H9 (cell line): Measurements from ENCODE around the gene RAB11B. TPM values are rescaled to one million over a fixed set of nuclear protein-coding genes. Genes with fewer than 3 reads are reported as not detected.

Source experiments
- DNase-seq: peaks from one replicate; pipeline ENCODE4 v3.0.0-alpha.2; 2017
- H2AFZ ChIP-seq: one replicate; pipeline ENCODE4 v1.6.1; 2013; ENCODE audit warnings: mild to moderate bottlenecking, low read length, control low read depth, moderate library complexity
- H2AK5ac ChIP-seq: 2 replicates; pipeline ENCODE4 v1.6.1; 2013; ENCODE audit warnings: low read length, control low read depth, mixed read lengths; ENCODE audit not compliant: insufficient read length
- H2BK120ac ChIP-seq: one replicate; pipeline ENCODE4 v1.6.1; 2013; ENCODE audit warnings: low read depth, mild to moderate bottlenecking, low read length, control low read depth, inconsistent platforms; ENCODE audit not compliant: poor library complexity, severe bottlenecking
- H2BK12ac ChIP-seq: 2 replicates; pipeline ENCODE4 v1.6.1; 2013; ENCODE audit warnings: low read length, control low read depth, mixed read lengths, low read depth; ENCODE audit not compliant: insufficient read length
- H2BK15ac ChIP-seq: 2 replicates; pipeline ENCODE4 v1.6.1; 2013; ENCODE audit warnings: low read depth, low read length, control low read depth
- H2BK20ac ChIP-seq: one replicate; pipeline ENCODE4 v1.6.1; 2013; ENCODE audit warnings: low read depth, mild to moderate bottlenecking, low read length, control low read depth, inconsistent platforms; ENCODE audit not compliant: poor library complexity, severe bottlenecking
- H2BK5ac ChIP-seq: 2 replicates; pipeline ENCODE4 v1.6.1; 2013; ENCODE audit warnings: low read length, control low read depth, mixed read lengths; ENCODE audit not compliant: insufficient read length
- H3K14ac ChIP-seq: 2 replicates; pipeline ENCODE4 v1.6.1; 2013; ENCODE audit warnings: low read length, control low read depth; ENCODE audit not compliant: insufficient read depth
- H3K18ac ChIP-seq: 2 replicates; pipeline ENCODE4 v1.6.1; 2013; ENCODE audit warnings: low read depth, mild to moderate bottlenecking, mixed read lengths, low read length, control low read depth; ENCODE audit not compliant: insufficient read length
- H3K23ac ChIP-seq: 2 replicates; pipeline ENCODE4 v1.6.1; 2013; ENCODE audit warnings: low read length, control low read depth, mixed read lengths, low read depth; ENCODE audit not compliant: insufficient read length
- H3K23me2 ChIP-seq: 2 replicates; pipeline ENCODE4 v1.6.1; 2013; ENCODE audit warnings: low read depth, mild to moderate bottlenecking, mixed read lengths, low read length, control low read depth; ENCODE audit not compliant: insufficient read length, poor library complexity, severe bottlenecking
- H3K27ac ChIP-seq: 2 replicates; pipeline ENCODE4 v1.5.1; 2013; ENCODE audit warnings: low read length, control low read depth, mixed read lengths, low read depth; ENCODE audit not compliant: insufficient read length
- H3K27me3 ChIP-seq: 2 replicates; pipeline ENCODE4 v1.6.1; 2013; ENCODE audit warnings: low read length, control low read depth, inconsistent platforms; ENCODE audit not compliant: insufficient read depth
- H3K4ac ChIP-seq: 2 replicates; pipeline ENCODE4 v1.6.1; 2013; ENCODE audit warnings: low read depth, mild to moderate bottlenecking, control low read depth, inconsistent platforms, low read length, moderate library complexity
- H3K4me1 ChIP-seq: 2 replicates; pipeline ENCODE4 v1.6.1; 2013; ENCODE audit warnings: low read length, control low read depth, inconsistent platforms; ENCODE audit not compliant: insufficient read depth
- H3K4me2 ChIP-seq: 2 replicates; pipeline ENCODE4 v1.6.1; 2013; ENCODE audit warnings: low read length, control low read depth, mixed read lengths; ENCODE audit not compliant: insufficient read length, insufficient read depth
- H3K56ac ChIP-seq: 2 replicates; pipeline ENCODE4 v1.6.1; 2013; ENCODE audit warnings: low read depth, mild to moderate bottlenecking, mixed read lengths, low read length, control low read depth; ENCODE audit not compliant: insufficient read length
- H3K79me1 ChIP-seq: 2 replicates; pipeline ENCODE4 v1.6.1; 2013; ENCODE audit warnings: low read depth, mild to moderate bottlenecking, moderate library complexity, low read length, control low read depth, inconsistent platforms; ENCODE audit not compliant: insufficient read depth, poor library complexity, severe bottlenecking
- H3K79me2 ChIP-seq: 2 replicates; pipeline ENCODE4 v1.6.1; 2013; ENCODE audit warnings: low read length, control low read depth, inconsistent platforms; ENCODE audit not compliant: insufficient read depth
- H3K9ac ChIP-seq: 2 replicates; pipeline ENCODE4 v1.6.1; 2013; ENCODE audit warnings: low read length, control low read depth, mixed read lengths; ENCODE audit not compliant: insufficient read length; ENCODE audit errors: extremely low read depth
- H3K9me3 ChIP-seq: one replicate; pipeline ENCODE4 v1.6.1; 2013; ENCODE audit warnings: low read depth, low read length, inconsistent platforms; ENCODE audit not compliant: control insufficient read depth
- H3T11ph ChIP-seq: one replicate; pipeline ENCODE4 v1.6.1; 2013; ENCODE audit warnings: mild to moderate bottlenecking, low read length, control low read depth, inconsistent platforms
- H4K20me1 ChIP-seq: one replicate; pipeline ENCODE4 v1.6.1; 2013; ENCODE audit not compliant: control insufficient read depth, insufficient read length, insufficient read depth
- H4K5ac ChIP-seq: 2 replicates; pipeline ENCODE4 v1.6.1; 2013; ENCODE audit warnings: low read depth, mild to moderate bottlenecking, mixed read lengths, low read length, control low read depth; ENCODE audit not compliant: insufficient read length
- H4K8ac ChIP-seq: replicated peaks from 2 replicates; pipeline ENCODE4 v1.6.1; 2013; ENCODE audit warnings: low read length, control low read depth, mixed read lengths, low read depth; ENCODE audit not compliant: insufficient read length
- H4K91ac ChIP-seq: 2 replicates; pipeline ENCODE4 v1.6.1; 2013; ENCODE audit warnings: low read depth, mild to moderate bottlenecking, moderate library complexity, mixed read lengths, low read length, control low read depth; ENCODE audit not compliant: insufficient read length
- H3K27ac Mint-ChIP-seq, 3 experiments: 2 replicates in 2 of 3; 3 replicates in 1 of 3; pipeline ENCODE4 v1.8.0; 2020 to 2021; ENCODE audit warnings: mixed read lengths in 3 of 3, mild to moderate bottlenecking in 1 of 3, moderate library complexity in 1 of 3
- H3K27me3 Mint-ChIP-seq: 2 replicates; pipeline ENCODE4 v1.8.0; 2021; ENCODE audit warnings: low read depth, mild to moderate bottlenecking, moderate library complexity, mixed read lengths
- H3K36me3 Mint-ChIP-seq, 3 experiments: 2 replicates in 2 of 3; 3 replicates in 1 of 3; pipeline ENCODE4 v1.8.0; 2020 to 2021; ENCODE audit warnings: low read depth in 3 of 3, mixed read lengths in 3 of 3; ENCODE audit not compliant: insufficient read depth in 1 of 3
- H3K4me1 Mint-ChIP-seq, 2 experiments: 2 replicates each; pipeline ENCODE4 v1.8.0; 2020; ENCODE audit warnings: mixed read lengths in 2 of 2
- H3K4me3 Mint-ChIP-seq, 2 experiments: 2 replicates in 1 of 2; 3 replicates in 1 of 2; pipeline ENCODE4 v1.8.0; 2020 to 2021; ENCODE audit warnings: mild to moderate bottlenecking in 2 of 2, mixed read lengths in 2 of 2, moderate library complexity in 1 of 2
- H3K9me3 Mint-ChIP-seq, 2 experiments: 2 replicates in 1 of 2; 3 replicates in 1 of 2; pipeline ENCODE4 v1.8.0; 2020; ENCODE audit warnings: mild to moderate bottlenecking in 2 of 2, mixed read lengths in 2 of 2, moderate library complexity in 1 of 2
- CTCF ChIP-seq: fragments of 200-600 bp; sonication (generic); conservative IDR thresholded peaks from 3 replicates; pipeline ENCODE4 v1.8.0; 2021; ENCODE audit warnings: antibody characterized with exemption, mild to moderate bottlenecking
- WGBS: extraction: QIAGEN DNeasy Blood & Tissue Kit; methylation state at CpG from one replicate; pipeline ENCODE4 v1.1.7; 2013; ENCODE audit warnings: missing lambda C conversion rate, low lambda C conversion rate, mixed read lengths; ENCODE audit not compliant: insufficient read length; ENCODE audit errors: extremely low coverage; 5-methylcytosine and 5-hydroxymethylcytosine counted together
- total RNA-seq: library from RNA; stranded (reverse); gene quantifications from 2 replicates; pipeline ENCODE4 v1.2.1, GENCODE V29; 2021

Gene RAB11B
- total RNA-seq, 1 experiment from 2014 or later: 106 TPM

- H2BK15ac ChIP-seq: no peak overlapping the region
- H3T11ph ChIP-seq: no peak overlapping the region
- no peak overlapping the region for H3K14ac ChIP-seq
- H3K23me2 ChIP-seq: peaks cover 6% of the 10 kb centered on the region
- no peak overlapping the region for H2BK5ac ChIP-seq
- H3K27ac ChIP-seq: no peak overlapping the region
- H2AFZ ChIP-seq: no peak overlapping the region
- no peak overlapping the region for H3K23ac ChIP-seq
- H4K20me1 ChIP-seq: no peaks in the 10 kb centered on the region
- Mint-ChIP-seq H3K27me3 (peaks cover 52% of the 10 kb centered on the region), H3K9me3 (no peaks in the 10 kb centered on the region), H3K27ac (no peak overlapping the region), H3K4me3 (peak overlapping the region in 1 of 2 experiments; percentile 30; a peak in 1 of 5 replicates), H3K4me1 (peaks cover 15 to 16% of the 10 kb centered on the region in 2 experiments), H3K36me3 (no peaks in the 10 kb centered on the region; a peak in 2 of 7 replicates)
- no peak overlapping the region for H3K56ac ChIP-seq
- H4K5ac ChIP-seq: no peak overlapping the region
- no peak overlapping the region for H3K18ac ChIP-seq
- H3K4me1 ChIP-seq: peaks cover 4% of the 10 kb centered on the region; the same call in 1 of the 2 replicates
- no peaks in the 10 kb centered on the region for H3K79me2 ChIP-seq
- WGBS: no CpG with 5 or more reads among the region's 12 CpGs
- no peak overlapping the region for H4K91ac ChIP-seq
- H2BK120ac ChIP-seq: no peak overlapping the region
- no peak overlapping the region for H2BK20ac ChIP-seq
- no peak for DNase-seq
- no peak overlapping the region for H3K4me2 ChIP-seq
- H2BK12ac ChIP-seq: no peak overlapping the region
- H3K9ac ChIP-seq: no peak overlapping the region
- H3K9me3 ChIP-seq: no peaks in the 10 kb centered on the region
- H3K27me3 ChIP-seq: no peaks in the 10 kb centered on the region; the same call in 1 of the 2 replicates
- H3K4ac ChIP-seq: no peak overlapping the region
- no peak overlapping the region for H4K8ac ChIP-seq
- H3K79me1 ChIP-seq: no peaks in the 10 kb centered on the region
- TF ChIP-seq CTCF: no peak
- no peak overlapping the region for H2AK5ac ChIP-seq
Observed at GRCh38 chr19:8361921-8362793, 28.0 kb upstream of the RAB11B start.
